Smooth muscle cell (in vitro differentiated cells): ENCODE measurements around the gene INA. TPM values are rescaled to one million over a fixed set of nuclear protein-coding genes. Genes with fewer than 3 reads are reported as not detected.

ENCODE experiments used
- DNase-seq: peaks from one replicate; lab custom pipeline; 2025; ENCODE audit not compliant: unreplicated experiment; lab: John Stamatoyannopoulos, UW
- H2AFZ ChIP-seq: fragments of 200-600 bp; sonication (generic); 2 replicates; pipeline ENCODE4 v1.6.0; 2016; ENCODE audit warnings: antibody characterized with exemption, low read depth, mild to moderate bottlenecking
- H3F3A ChIP-seq: fragments of 200-600 bp; sonication (generic); 2 replicates; pipeline ENCODE4 v1.6.0; 2017; ENCODE audit warnings: antibody characterized with exemption, low read depth
- H3K27ac ChIP-seq: fragments of 200-600 bp; sonication (generic); 2 replicates; pipeline ENCODE4 v1.5.1; 2016; ENCODE audit warnings: low read depth, mild to moderate bottlenecking
- H3K27me3 ChIP-seq: fragments of 200-600 bp; sonication (generic); 2 replicates; pipeline ENCODE4 v1.6.1; 2016; ENCODE audit warnings: low read depth, mild to moderate bottlenecking
- H3K36me3 ChIP-seq: fragments of 200-600 bp; sonication (generic); 2 replicates; pipeline ENCODE4 v1.5.1; 2016; ENCODE audit warnings: low read depth
- H3K4me1 ChIP-seq: fragments of 200-600 bp; sonication (generic); 2 replicates; pipeline ENCODE4 v1.5.1; 2016; ENCODE audit warnings: low read depth
- H3K4me2 ChIP-seq: fragments of 200-600 bp; sonication (generic); 2 replicates; pipeline ENCODE4 v1.6.0; 2016; ENCODE audit warnings: mild to moderate bottlenecking
- H3K4me3 ChIP-seq: fragments of 200-600 bp; sonication (generic); 2 replicates; pipeline ENCODE4 v1.5.1; 2016; ENCODE audit warnings: mild to moderate bottlenecking
- H3K79me2 ChIP-seq: fragments of 200-600 bp; sonication (generic); 2 replicates; pipeline ENCODE4 v1.6.0; 2016; ENCODE audit warnings: low read depth, mild to moderate bottlenecking
- H3K9ac ChIP-seq: fragments of 200-600 bp; sonication (generic); 2 replicates; pipeline ENCODE4 v1.6.0; 2016; ENCODE audit warnings: low read depth
- H3K9me3 ChIP-seq: fragments of 200-600 bp; sonication (generic); replicated peaks from 2 replicates; pipeline ENCODE4 v1.5.1; 2016; ENCODE audit warnings: low read depth
- H4K20me1 ChIP-seq: fragments of 200-600 bp; sonication (generic); 2 replicates; pipeline ENCODE4 v1.6.0; 2016; ENCODE audit warnings: low read depth
- WGBS: methylation state at CpG from one replicate; pipeline ENCODE4 v1.1.7; 2016; ENCODE audit warnings: low lambda C conversion rate; 5-methylcytosine and 5-hydroxymethylcytosine counted together
- polyA plus RNA-seq: library from polyadenylated mRNA; unstranded; fragments of >200 nt; fragmentation: Nextera tagmentation; extraction: Ambion mirVana; gene quantifications from 2 replicates; pipeline ENCODE4 v1.2.1, GENCODE V29; 2016
- total RNA-seq: library from RNA; depleted of rRNA; stranded (reverse); fragments of >200 nt; gene quantifications from 2 replicates; pipeline ENCODE4 v1.2.3, GENCODE V29; 2014
- TF ChIP-seq, protein P1 (sequence below): fragments of 200-600 bp; sonication (generic); IDR thresholded peaks from 2 replicates; pipeline ENCODE4 v1.5.1; 2017; ENCODE audit warnings: borderline replicate concordance, mild to moderate bottlenecking, antibody characterized with exemption; ENCODE audit not compliant: insufficient read depth, poor library complexity, severe bottlenecking

The INA gene
- total and polyA plus RNA-seq, 2 experiments from 2014 or later = 1.7 to 5.0 TPM

GRCh38 chr10:103246324-103246723 is 30.6 kb upstream of the INA start:
- no peaks in the 10 kb centered on the region for H3K9me3 ChIP-seq
- H3K36me3 ChIP-seq = no peaks in the 10 kb centered on the region
- WGBS = 88% methylated on average over 4 of the region's 4 CpGs
- H3K4me3 ChIP-seq = no peak overlapping the region
- no peaks in the 10 kb centered on the region for H3K79me2 ChIP-seq
- no peak overlapping the region for H3K27ac ChIP-seq
- peaks cover 4% of the 10 kb centered on the region for H3K4me1 ChIP-seq
- no peak for DNase-seq
- no peaks in the 10 kb centered on the region for H3K27me3 ChIP-seq
- no peak overlapping the region for H3K9ac ChIP-seq
- H4K20me1 ChIP-seq = no peaks in the 10 kb centered on the region
- H3K4me2 ChIP-seq = no peak overlapping the region
- TF ChIP-seq, protein P1, sequence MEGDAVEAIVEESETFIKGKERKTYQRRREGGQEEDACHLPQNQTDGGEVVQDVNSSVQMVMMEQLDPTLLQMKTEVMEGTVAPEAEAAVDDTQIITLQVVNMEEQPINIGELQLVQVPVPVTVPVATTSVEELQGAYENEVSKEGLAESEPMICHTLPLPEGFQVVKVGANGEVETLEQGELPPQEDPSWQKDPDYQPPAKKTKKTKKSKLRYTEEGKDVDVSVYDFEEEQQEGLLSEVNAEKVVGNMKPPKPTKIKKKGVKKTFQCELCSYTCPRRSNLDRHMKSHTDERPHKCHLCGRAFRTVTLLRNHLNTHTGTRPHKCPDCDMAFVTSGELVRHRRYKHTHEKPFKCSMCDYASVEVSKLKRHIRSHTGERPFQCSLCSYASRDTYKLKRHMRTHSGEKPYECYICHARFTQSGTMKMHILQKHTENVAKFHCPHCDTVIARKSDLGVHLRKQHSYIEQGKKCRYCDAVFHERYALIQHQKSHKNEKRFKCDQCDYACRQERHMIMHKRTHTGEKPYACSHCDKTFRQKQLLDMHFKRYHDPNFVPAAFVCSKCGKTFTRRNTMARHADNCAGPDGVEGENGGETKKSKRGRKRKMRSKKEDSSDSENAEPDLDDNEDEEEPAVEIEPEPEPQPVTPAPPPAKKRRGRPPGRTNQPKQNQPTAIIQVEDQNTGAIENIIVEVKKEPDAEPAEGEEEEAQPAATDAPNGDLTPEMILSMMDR = no peak
- H3F3A ChIP-seq = peaks cover 6% of the 10 kb centered on the region
- H2AFZ ChIP-seq = no peak overlapping the region

DNA sequence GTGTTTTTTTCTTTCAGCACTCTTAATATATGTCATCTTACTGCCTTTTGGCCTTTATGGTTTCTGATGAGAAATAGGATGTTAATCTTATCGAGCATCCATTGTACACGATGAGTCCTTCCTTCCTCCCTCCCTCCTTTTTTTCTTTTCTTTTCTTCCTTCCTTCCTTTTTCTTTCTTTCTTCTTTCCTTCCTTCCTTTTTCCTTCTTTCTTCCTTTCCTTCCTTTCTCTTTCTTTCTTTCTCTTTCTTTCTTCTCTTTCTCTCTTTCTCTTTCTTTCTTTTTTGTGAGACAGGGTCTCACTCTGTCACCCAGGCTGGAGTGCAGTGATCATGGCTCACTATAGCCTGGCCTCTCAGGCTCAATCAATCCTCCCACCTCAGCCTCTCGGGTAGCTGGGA is 22.8 kb upstream of the INA start:
- Histone ChIP-seq H3K27ac (no peak overlapping the region), H3K79me2 (no peaks in the 10 kb centered on the region), H3K27me3 (no peaks in the 10 kb centered on the region), H3K36me3 (no peaks in the 10 kb centered on the region), H3F3A (no peaks in the 10 kb centered on the region), H3K4me1 (no peaks in the 10 kb centered on the region), H3K4me3 (no peak overlapping the region), H3K4me2 (no peak overlapping the region), H4K20me1 (no peaks in the 10 kb centered on the region), H3K9ac (no peak overlapping the region), H3K9me3 (no peaks in the 10 kb centered on the region), H2AFZ (no peak overlapping the region)
- TF ChIP-seq, protein P1 = no peak
- 90% methylated on average over 3 of the region's 3 CpGs for WGBS
- DNase-seq = no peak

DNA sequence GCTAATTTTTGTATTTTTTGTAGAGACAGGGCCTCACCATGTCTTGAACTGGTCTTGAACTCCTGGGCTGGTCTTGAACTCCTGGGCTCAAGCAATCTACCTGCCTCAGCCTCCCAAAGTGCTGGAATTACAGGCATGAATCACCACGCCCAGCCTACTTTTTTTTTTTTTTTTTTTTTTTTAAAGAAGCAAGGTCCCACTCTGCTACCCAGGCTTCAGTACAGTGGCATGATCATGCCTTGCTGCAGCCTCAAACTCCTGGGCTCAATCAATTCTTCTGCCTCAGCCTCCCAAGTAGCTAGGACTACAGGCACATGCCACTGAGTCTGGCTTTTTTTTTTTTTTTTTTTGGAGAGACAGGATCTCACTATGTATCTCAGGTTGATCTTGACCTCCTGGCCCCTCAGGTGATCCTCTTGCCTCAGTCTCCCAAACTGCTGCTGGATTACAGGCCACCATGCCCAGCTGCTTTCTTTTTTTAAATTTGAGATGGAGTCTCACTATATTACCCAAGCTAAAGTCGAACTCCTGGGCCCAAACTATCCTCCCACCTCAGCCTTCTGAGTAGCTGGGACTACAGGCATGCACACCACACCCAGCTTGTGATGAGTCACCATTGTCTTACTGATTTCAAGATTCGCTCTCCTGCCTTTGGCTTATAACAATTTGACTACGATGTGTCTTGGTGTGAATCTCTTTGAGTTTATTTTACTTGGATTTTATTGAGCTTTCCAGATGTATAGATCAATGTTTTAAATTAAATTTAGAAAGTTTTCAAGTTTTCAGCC is 22.2 kb upstream of the INA start:
- H3K79me2 ChIP-seq = no peaks in the 10 kb centered on the region
- no peaks in the 10 kb centered on the region for H3F3A ChIP-seq
- no peak overlapping the region for H2AFZ ChIP-seq
- TF ChIP-seq, protein P1 = no peak
- H3K4me2 ChIP-seq = no peak overlapping the region
- H3K27ac ChIP-seq = no peak overlapping the region
- no peaks in the 10 kb centered on the region for H3K9me3 ChIP-seq
- H4K20me1 ChIP-seq = no peaks in the 10 kb centered on the region
- no peaks in the 10 kb centered on the region for H3K4me1 ChIP-seq
- no peak overlapping the region for H3K4me3 ChIP-seq
- no peak for DNase-seq
- 46% methylated on average over 4 of the region's 4 CpGs for WGBS
- H3K36me3 ChIP-seq = no peaks in the 10 kb centered on the region
- no peaks in the 10 kb centered on the region for H3K27me3 ChIP-seq
- H3K9ac ChIP-seq = no peak overlapping the region

DNA sequence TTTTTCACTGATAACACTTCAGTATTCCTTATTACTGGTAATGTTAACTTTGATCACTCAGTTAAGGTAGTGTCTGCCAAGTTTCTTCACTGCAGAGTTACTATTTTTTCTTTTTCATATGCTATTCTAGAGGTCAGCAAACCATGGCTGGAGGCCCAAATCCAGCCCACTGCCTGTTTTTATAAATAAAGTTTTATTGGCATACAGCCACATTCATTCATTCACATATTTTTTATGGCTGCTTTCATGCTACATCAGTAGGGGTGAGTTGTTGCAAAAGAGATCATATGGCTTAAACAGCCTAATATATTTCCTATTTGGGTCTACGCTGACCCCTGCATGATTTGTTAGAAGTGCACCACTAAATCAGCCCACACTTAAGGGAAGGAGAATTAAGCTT is 20.3 kb upstream of the INA start:
- no peaks in the 10 kb centered on the region for H3F3A ChIP-seq
- 95% methylated on average over 1 of the region's 1 CpG for WGBS

More for the DNA sequence above, 20.3 kb upstream of the INA start:
- Histone ChIP-seq H3K36me3 (no peaks in the 10 kb centered on the region), H3K4me2 (no peak overlapping the region), H3K27me3 (no peaks in the 10 kb centered on the region), H2AFZ (no peak overlapping the region), H3K4me3 (no peak overlapping the region), H3K27ac (no peak overlapping the region), H4K20me1 (no peaks in the 10 kb centered on the region), H3K9ac (no peak overlapping the region), H3K79me2 (no peaks in the 10 kb centered on the region), H3K9me3 (no peaks in the 10 kb centered on the region), H3K4me1 (no peaks in the 10 kb centered on the region)
- no peak for DNase-seq
- TF ChIP-seq, protein P1 = no peak
